ENCODE data around the gene RBM15. TPM values are rescaled to one million over a fixed set of nuclear protein-coding genes. Genes with fewer than 3 reads are reported as not detected.

RBM15 gene
- total RNA-seq, 3 donors from 2014 or later (not counting 1 experiment from before 2014, with no cell fraction given), result 81.8 to 109 (median 87.0) TPM

GRCh38 chr1:110390692-110391245, 51.6 kb downstream of the RBM15 start, which contains the start of gene SLC16A4:
Gene SLC16A4 (minus strand): TSS chr1:110391026. CDS start chr1:110389323, 1,703 bp downstream.
- no peak within 1 kb of the TSS for H3K4me3 ChIP-seq (ENCODE audit: low read length)
- TF ChIP-seq CTCF (IDR thresholded peaks at IDR 0.05), result no peak
- Mint-ChIP-seq H3K27ac (no peak within 1 kb of the TSS), H3K4me3 (no peak within 1 kb of the TSS), H3K36me3 (no peaks in the 10 kb centered on the region), H3K9me3 (no peaks in the 10 kb centered on the region), H3K4me1 (no peaks in the 10 kb centered on the region), H3K27me3 (ENCODE audit: low read depth in 2 of 2) (no peaks in the 10 kb centered on the region)
- ATAC-seq (no peak), DNase-seq (no peak)
- H3K9me3 ChIP-seq (ENCODE audit: control insufficient read depth, insufficient read depth, low read length), result no peaks in the 10 kb centered on the region
- peaks cover 4% of the 10 kb centered on the region for H3K36me3 ChIP-seq (ENCODE audit: control insufficient read depth, insufficient read depth, low read length)
- intact Hi-C loops (cut with micrococcal nuclease), result no loop called here
- 90% methylated on average over 5 of the region's 8 CpGs for WGBS (ENCODE audit: insufficient coverage)
- no peaks in the 10 kb centered on the region for H3K27me3 ChIP-seq (ENCODE audit: control insufficient read depth, insufficient read depth, low read length)
- H3K4me1 ChIP-seq (ENCODE audit: control insufficient read depth, insufficient read depth, low read length), result no peaks in the 10 kb centered on the region
- no peak within 1 kb of the TSS for H3K27ac ChIP-seq (ENCODE audit: low read length)

DNA sequence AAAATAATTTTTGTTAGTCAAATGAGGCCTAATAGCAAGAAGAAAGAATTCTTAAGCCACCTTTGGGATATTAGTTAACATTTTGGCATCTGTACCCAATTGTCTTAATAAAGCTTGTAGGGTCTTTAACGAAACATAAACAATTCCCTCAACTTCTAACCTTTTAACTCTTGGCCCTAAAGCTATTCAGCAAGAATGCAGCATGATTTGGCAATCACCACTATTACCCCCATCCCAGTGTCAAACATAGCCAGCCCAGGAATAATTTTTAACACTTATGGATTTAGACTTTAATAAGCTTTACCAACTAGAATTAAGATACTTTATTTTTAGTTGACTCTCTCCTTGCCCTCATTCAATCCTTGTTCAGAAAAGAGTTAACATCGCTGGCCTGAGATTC, 54.1 kb downstream of the RBM15 start:
- Histone ChIP-seq H3K36me3 (ENCODE audit: control insufficient read depth, insufficient read depth, low read length) (peaks cover 4% of the 10 kb centered on the region), H3K9me3 (ENCODE audit: control insufficient read depth, insufficient read depth, low read length) (no peaks in the 10 kb centered on the region), H3K4me1 (ENCODE audit: control insufficient read depth, insufficient read depth, low read length) (no peaks in the 10 kb centered on the region), H3K27ac (ENCODE audit: low read length) (no peak overlapping the region), H3K27me3 (ENCODE audit: control insufficient read depth, insufficient read depth, low read length) (no peaks in the 10 kb centered on the region), H3K4me3 (ENCODE audit: low read length) (no peak overlapping the region)
- TF ChIP-seq CTCF (IDR thresholded peaks at IDR 0.05), result no peak
- Mint-ChIP-seq H3K36me3 (no peaks in the 10 kb centered on the region), H3K4me3 (no peak overlapping the region), H3K4me1 (no peaks in the 10 kb centered on the region), H3K27me3 (ENCODE audit: low read depth in 2 of 2) (no peaks in the 10 kb centered on the region), H3K27ac (no peak overlapping the region), H3K9me3 (no peaks in the 10 kb centered on the region)
- DNase-seq, result no peak
- 97% methylated on average over 2 of the region's 2 CpGs for WGBS (ENCODE audit: insufficient coverage)
- no peak for ATAC-seq
- intact Hi-C loops (cut with micrococcal nuclease), result no loop called here

DNA sequence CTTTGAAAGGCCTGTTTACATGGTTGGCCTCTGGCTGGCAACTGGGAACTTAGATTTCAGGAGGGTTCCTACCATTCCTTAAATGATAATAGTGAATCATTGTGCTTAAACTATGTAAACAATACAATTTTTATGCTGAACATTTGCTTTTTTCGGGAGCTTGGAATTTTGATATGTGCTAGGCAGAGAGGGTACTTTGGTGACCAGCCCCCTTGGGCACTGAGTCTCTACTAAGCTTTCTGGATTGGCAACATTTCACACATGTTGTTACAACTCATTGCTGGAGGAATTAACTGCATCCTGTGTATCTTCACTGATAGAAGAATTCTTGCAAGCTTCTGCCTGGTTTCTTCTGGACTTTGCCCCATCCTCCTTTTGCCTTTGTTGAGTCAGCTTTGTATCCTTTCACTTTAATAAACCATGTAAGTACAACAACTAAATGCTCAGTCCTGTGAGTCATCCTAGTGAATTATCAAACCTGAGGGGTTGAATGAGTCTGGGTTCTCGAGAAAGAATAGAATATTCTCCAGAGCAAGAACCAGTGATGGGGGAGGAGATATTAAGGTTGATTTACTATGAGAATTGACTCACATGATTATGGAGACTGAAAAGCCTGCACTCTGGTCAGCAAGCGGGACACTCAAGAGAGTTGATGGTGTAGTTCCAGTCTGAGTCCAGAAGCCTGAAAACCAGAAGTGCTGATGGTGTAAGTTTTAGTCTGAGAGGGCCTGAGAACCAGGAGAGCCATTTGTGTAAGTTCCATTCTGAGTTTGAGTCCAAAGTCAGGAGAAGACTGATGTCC, 54.7 kb downstream of the RBM15 start:
- 90% methylated on average over 3 of the region's 3 CpGs for WGBS (ENCODE audit: insufficient coverage)
- DNase-seq, result no peak
- no peaks in the 10 kb centered on the region for H3K27me3 ChIP-seq (ENCODE audit: control insufficient read depth, insufficient read depth, low read length)
- Mint-ChIP-seq H3K4me1 (no peaks in the 10 kb centered on the region), H3K27ac (no peak overlapping the region), H3K9me3 (no peaks in the 10 kb centered on the region), H3K27me3 (ENCODE audit: low read depth in 2 of 2) (no peaks in the 10 kb centered on the region), H3K4me3 (no peak overlapping the region), H3K36me3 (no peaks in the 10 kb centered on the region)
- H3K9me3 ChIP-seq (ENCODE audit: control insufficient read depth, insufficient read depth, low read length), result no peaks in the 10 kb centered on the region
- intact Hi-C loops (cut with micrococcal nuclease), result no loop called here
- H3K36me3 ChIP-seq (ENCODE audit: control insufficient read depth, insufficient read depth, low read length), result peaks cover 4% of the 10 kb centered on the region
- TF ChIP-seq CTCF (IDR thresholded peaks at IDR 0.05), result no peak
- no peak overlapping the region for H3K4me3 ChIP-seq (ENCODE audit: low read length)
- no peak for ATAC-seq
- no peaks in the 10 kb centered on the region for H3K4me1 ChIP-seq (ENCODE audit: control insufficient read depth, insufficient read depth, low read length)
- no peak overlapping the region for H3K27ac ChIP-seq (ENCODE audit: low read length)

All from natural killer cell (primary cell).